Measurements from ENCODE around the gene KAT6B. TPM values are rescaled to one million over a fixed set of nuclear protein-coding genes. Genes with fewer than 3 reads are reported as not detected.

Gene KAT6B
- total and polyA plus RNA-seq, 2 of the 8 experiments (the other 6 are each of a cell fraction or from before 2014, with no cell fraction given): 7.3 to 30.8 TPM

DNA sequence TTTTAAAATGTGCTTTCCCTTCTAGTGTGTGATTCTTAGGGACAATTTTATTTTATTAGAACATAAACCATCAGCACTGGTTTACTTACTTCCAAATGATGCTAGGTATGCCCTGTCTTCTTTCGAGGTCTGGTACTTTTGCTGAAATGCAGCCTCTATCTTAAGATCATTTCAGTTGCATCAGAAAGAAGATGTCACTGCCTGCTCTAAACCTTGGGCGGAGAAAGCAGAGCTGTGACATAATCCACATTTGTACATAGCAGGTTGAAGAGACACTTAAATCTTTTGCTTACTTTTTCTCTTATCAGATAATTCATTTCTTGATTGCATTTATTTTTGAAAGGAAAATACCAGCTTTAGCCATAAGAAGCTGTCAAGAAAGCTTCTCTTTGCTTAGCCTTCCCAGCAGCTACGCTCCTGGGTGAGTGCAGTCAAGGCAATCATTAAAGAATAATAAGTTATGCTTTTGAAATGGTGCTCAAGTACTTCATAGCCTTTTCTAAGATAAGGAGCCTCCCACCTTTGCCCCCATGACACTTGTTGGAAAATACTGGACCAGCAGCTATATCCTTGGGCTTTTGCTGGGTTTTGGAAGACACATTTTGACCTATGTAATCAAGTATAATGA is 176.7 kb downstream of the KAT6B start:
- Histone ChIP-seq H2BK120ac (replicated peaks; ENCODE audit: low read depth, low read length) (no peak overlapping the region), H3K79me2 (ENCODE audit: control insufficient read depth in 1 of 2, insufficient read depth in 2 of 2, low read length in 2 of 2) (no peaks in the 10 kb centered on the region), H3K4me2 (ENCODE audit: insufficient read depth in 1 of 2, low read depth in 2 of 2, low read length in 2 of 2) (no peak overlapping the region), H3K27ac (ENCODE audit: low read depth, low read length) (no peak overlapping the region), H2AK5ac (ENCODE audit: low read depth, low read length) (no peak overlapping the region), H3K36me3 (ENCODE audit: control insufficient read depth in 2 of 4, insufficient read depth in 4 of 4, low read length in 3 of 4) (no peaks in the 10 kb centered on the region; a peak in 1 of 8 replicates), H3K14ac (ENCODE audit: insufficient read length) (no peak overlapping the region), H4K91ac (replicated peaks; ENCODE audit: insufficient read length, low read length) (no peak overlapping the region), H3K9ac (replicated peaks in 1 of 4; ENCODE audit: extremely low read depth in 1 of 4, low read depth in 3 of 4, low read length in 3 of 4) (no peak overlapping the region), H2BK15ac (ENCODE audit: low read length) (no peak overlapping the region), H3K18ac (ENCODE audit: extremely low read depth, low read length) (no peak overlapping the region), H4K5ac (ENCODE audit: insufficient read length, low read depth, low read length) (no peak overlapping the region), H2AFZ (ENCODE audit: low read length) (no peak overlapping the region), H3K23ac (ENCODE audit: insufficient read length) (no peak overlapping the region), H3K56ac (replicated peaks; ENCODE audit: insufficient read length, low read depth, low read length) (no peak overlapping the region), H3K27me3 (replicated peaks in 1 of 4; ENCODE audit: control insufficient read depth in 3 of 4, extremely low read depth in 1 of 4, insufficient read depth in 3 of 4, low read length in 3 of 4) (no peaks in the 10 kb centered on the region), H2BK5ac (ENCODE audit: low read depth, low read length) (no peak overlapping the region), H3K79me1 (ENCODE audit: low read depth, low read length) (no peaks in the 10 kb centered on the region), H3K4ac (replicated peaks; ENCODE audit: insufficient read length, low read depth, low read length) (no peak overlapping the region), H2BK20ac (ENCODE audit: low read length) (no peak overlapping the region), H2BK12ac (ENCODE audit: low read depth, low read length) (no peak overlapping the region), H4K20me1 (replicated peaks in 1 of 2; ENCODE audit: control insufficient read depth in 1 of 2, insufficient read depth in 2 of 2, low read length in 2 of 2) (peaks cover 0 to 1% of the 10 kb centered on the region in 2 experiments), H4K8ac (ENCODE audit: extremely low read depth, insufficient read depth, low read length) (no peak overlapping the region), H3K4me1 (replicated peaks in 1 of 4; ENCODE audit: control insufficient read depth in 3 of 4, insufficient read depth in 4 of 4, low read length in 3 of 4) (peaks cover 0 to 2% (median 0%) of the 10 kb centered on the region in 4 experiments; a peak in 1 of 7 replicates), H3K4me3 (ENCODE audit: extremely low read depth in 1 of 4, insufficient read depth in 2 of 4, low read depth in 3 of 4, low read length in 4 of 4) (no peak overlapping the region), H3K23me2 (ENCODE audit: low read depth, low read length) (no peaks in the 10 kb centered on the region), H3K9me3 (ENCODE audit: insufficient read depth in 2 of 2, low read depth in 1 of 2, low read length in 1 of 2) (no peaks in the 10 kb centered on the region)
- CTCF ChIA-PET (ENCODE audit: partially characterized antibody): interaction anchor here (0.9 to 1.8 kb wide), 3 partner anchors 12 to 31 kb away, joined by 3 to 7 read pairs (median 4); no protein-coding TSS in a partner anchor
- no peak for FAIRE-seq
- 89% methylated on average over 3 of the region's 3 CpGs; no CpG with 5 or more reads in 1 of the 2 experiments for WGBS, 2 experiments (ENCODE audit: extremely low coverage in 1 of 2, insufficient coverage in 1 of 2, insufficient read length in 1 of 2, insufficient replicate concordance in 2 of 2, low coverage in 1 of 2, low lambda C conversion rate in 2 of 2, missing lambda C conversion rate in 1 of 2)
- no peak for DNase-seq (ENCODE audit: low read depth in 1 of 2, low spot score in 2 of 2)
- POLR2A ChIA-PET (ENCODE audit: partially characterized antibody): no interaction called here
- no peak for TF ChIP-seq JUND (IDR thresholded peaks at IDR 0.05; ENCODE audit: low read length)
- TF ChIP-seq CBX8 (IDR thresholded peaks at IDR 0.05; ENCODE audit: borderline replicate concordance, low read depth, low read length): no peak
- no peak for TF ChIP-seq KDM1A (IDR thresholded peaks at IDR 0.05; ENCODE audit: borderline replicate concordance, low read length)
- no peak for TF ChIP-seq SAP30 (IDR thresholded peaks at IDR 0.05; ENCODE audit: insufficient read depth, insufficient replicate concordance, low read length)
- TF ChIP-seq CEBPB (IDR thresholded peaks at IDR 0.05; ENCODE audit: low read depth, low read length): no peak
- no peak for TF ChIP-seq NRF1 (IDR thresholded peaks at IDR 0.05; ENCODE audit: low read depth, low read length)
- TF ChIP-seq CREB1 (IDR thresholded peaks at IDR 0.05): no peak
- no peak for TF ChIP-seq RXRA (IDR thresholded peaks at IDR 0.05; ENCODE audit: insufficient read depth, low read depth, low read length)
- no peak for TF ChIP-seq SP4 (IDR thresholded peaks at IDR 0.05; ENCODE audit: low read length)
- no peak for TF ChIP-seq CHD1 (IDR thresholded peaks at IDR 0.05; ENCODE audit: low read depth, low read length)
- TF ChIP-seq TCF12 (IDR thresholded peaks at IDR 0.05; ENCODE audit: low read depth, low read length): no peak
- no peak for TF ChIP-seq SUZ12 (IDR thresholded peaks at IDR 0.05; ENCODE audit: low read length)
- no peak for TF ChIP-seq RBBP5 (IDR thresholded peaks at IDR 0.05; ENCODE audit: borderline replicate concordance, low read depth, low read length)
- no peak for TF ChIP-seq CBX5 (IDR thresholded peaks at IDR 0.05; ENCODE audit: low read depth, low read length)
- no peak for TF ChIP-seq PHF8 (conservative IDR thresholded peaks at IDR 0.05; ENCODE audit: low read depth, low read length)

All from H1 (cell line).